HFF-Myc (cell line): Measurements from ENCODE around the gene EXOSC2.

ENCODE experiments used
- DNase-seq: peaks from one replicate; pipeline ENCODE4 v3.0.0-alpha.2; 2011; ENCODE audit warnings: low read depth; ENCODE audit errors: extremely low read depth
- H3K4me3 ChIP-seq: replicated peaks from 2 replicates; pipeline ENCODE4 v1.5.1; 2011; ENCODE audit warnings: low read depth, mild to moderate bottlenecking, control low read depth, low read length
- CTCF ChIP-seq: IDR thresholded peaks from 2 replicates; pipeline ENCODE4 v1.5.1; 2012; ENCODE audit warnings: mild to moderate bottlenecking, low read depth, low read length, control low read depth; ENCODE audit errors: missing control alignments

EXOSC2 gene

GRCh38 chr9:130663977-130664250, 29.7 kb upstream of the EXOSC2 start:
- H3K4me3 ChIP-seq: no peak overlapping the region
- DNase-seq: no peak
- TF ChIP-seq CTCF: no peak

- TF ChIP-seq CTCF: no peak
- DNase-seq: no peak
- no peak within 1 kb of the TSS for H3K4me3 ChIP-seq
Observed at GRCh38 chr9:130664251-130665028, 29.1 kb upstream of the EXOSC2 start, which contains the start of gene PRDM12. Gene PRDM12 (plus strand): TSS chr9:130664594. CDS start chr9:130664654, 60 bp downstream.

- H3K4me3 ChIP-seq: no peak overlapping the region
- no peak for DNase-seq
- no peak for TF ChIP-seq CTCF
Observed at GRCh38 chr9:130665029-130665430, 28.6 kb upstream of the EXOSC2 start.

- H3K4me3 ChIP-seq: no peak overlapping the region
- no peak for DNase-seq
- TF ChIP-seq CTCF: no peak
Observed at GRCh38 chr9:130665431-130666392, 27.9 kb upstream of the EXOSC2 start.

GRCh38 chr9:130666393-130667119, 27.0 kb upstream of the EXOSC2 start:
- H3K4me3 ChIP-seq: no peak overlapping the region
- DNase-seq: no peak
- no peak for TF ChIP-seq CTCF

- DNase-seq: no peak
- no peak for TF ChIP-seq CTCF
- H3K4me3 ChIP-seq: no peak overlapping the region
Observed at GRCh38 chr9:130667120-130667435, 26.5 kb upstream of the EXOSC2 start.
